Fibroblast of gingiva (primary cell): Measurements from ENCODE around the gene FAM120B.
A peak's percentile ranks its signal among the peaks of the same experiment; 100 is the strongest.
"Not testable (repeated sequence)": the region's sequence is repeated elsewhere in the genome, so short reads cannot be mapped to it uniquely, and the experiment has no call there.

Source experiments
- DNase-seq: peaks from one replicate; pipeline ENCODE4 v3.0.0-alpha.2; 2011; ENCODE audit warnings: low read depth

The FAM120B gene

DNA sequence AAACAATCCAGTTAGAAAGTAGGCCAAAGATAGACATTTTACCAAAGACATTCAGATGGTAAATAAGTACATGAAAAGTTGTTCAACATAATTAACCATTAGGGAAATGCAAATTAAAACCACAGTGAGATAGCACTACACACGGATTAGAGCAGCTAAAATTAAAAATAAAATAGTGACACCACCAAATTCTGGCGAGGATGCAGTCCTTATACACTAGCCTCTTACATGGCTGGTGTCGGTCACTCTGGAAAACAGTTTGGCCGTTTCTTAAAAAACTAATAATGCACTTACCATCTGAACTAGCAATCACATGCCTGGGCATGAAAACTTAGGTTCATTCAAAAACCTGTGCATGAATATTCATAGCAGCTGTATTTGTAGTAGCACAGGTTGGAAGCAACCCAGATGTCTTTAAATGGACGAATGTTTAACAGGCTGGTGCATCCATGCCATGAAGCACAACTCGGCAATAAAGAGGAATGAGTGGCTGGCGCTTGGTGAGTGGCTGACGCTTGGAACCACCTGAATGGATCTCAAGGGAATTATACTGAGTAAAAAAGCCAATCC is 77.0 kb downstream of the FAM120B start:
- DNase-seq: no peak

DNA sequence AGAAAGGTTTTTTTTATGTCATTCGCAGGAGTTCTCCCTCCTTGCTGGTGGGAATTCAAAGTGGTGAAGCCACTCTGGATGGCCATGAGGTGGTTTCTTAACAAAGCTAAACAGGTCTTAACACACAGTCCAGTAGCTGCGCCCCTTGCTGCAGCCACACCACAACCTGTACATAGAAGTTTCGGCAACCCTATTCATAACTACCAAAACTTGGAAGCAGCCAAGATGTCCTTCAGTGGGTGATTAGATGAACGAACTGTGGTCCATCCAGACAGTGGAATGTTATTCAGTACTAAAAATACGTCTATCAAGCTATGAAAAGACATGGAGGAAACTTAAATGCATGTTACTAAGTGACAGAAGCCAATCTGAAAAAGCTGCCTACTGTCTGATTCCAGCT is 78.9 kb downstream of the FAM120B start:
- no peak for DNase-seq

DNA sequence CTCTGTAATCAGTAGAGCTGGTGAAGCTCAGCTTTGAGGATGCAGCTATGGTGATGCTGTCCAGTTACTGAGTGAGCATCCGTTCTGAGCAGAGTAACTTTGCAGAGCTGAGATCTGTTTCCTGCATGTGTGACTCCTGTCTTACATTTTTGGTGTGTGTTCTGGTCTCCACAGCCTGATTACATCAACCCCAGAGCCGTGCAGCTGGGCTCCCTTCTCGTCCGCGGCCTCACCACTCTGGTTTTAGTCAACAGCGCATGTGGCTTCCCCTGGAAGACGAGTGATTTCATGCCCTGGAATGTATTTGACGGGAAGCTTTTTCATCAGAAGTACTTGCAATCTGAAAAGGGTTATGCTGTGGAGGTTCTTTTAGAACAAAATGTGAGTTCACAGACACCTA is 81.6 kb downstream of the FAM120B start:
- DNase-seq: peak; percentile 32

DNA sequence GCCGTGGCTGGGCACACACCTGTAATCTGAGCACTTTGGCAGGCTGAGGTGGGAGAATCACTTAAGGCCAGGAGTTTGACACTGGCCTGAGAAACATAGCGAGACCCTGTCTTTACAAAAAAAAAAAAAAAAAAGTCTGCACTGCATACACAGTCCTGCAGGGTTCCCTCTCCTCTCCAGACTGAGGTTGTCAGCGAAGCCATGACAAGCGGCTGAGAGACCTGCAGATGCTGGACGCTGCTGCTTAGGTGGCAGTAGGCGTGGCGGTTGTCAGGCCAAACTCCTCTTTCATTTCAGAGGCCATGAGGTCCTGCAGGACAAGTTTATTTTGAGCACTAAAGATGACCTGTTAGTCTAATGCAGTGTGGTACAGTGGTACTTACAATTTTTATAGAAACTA is 86.5 kb downstream of the FAM120B start:
- no peak for DNase-seq

DNA sequence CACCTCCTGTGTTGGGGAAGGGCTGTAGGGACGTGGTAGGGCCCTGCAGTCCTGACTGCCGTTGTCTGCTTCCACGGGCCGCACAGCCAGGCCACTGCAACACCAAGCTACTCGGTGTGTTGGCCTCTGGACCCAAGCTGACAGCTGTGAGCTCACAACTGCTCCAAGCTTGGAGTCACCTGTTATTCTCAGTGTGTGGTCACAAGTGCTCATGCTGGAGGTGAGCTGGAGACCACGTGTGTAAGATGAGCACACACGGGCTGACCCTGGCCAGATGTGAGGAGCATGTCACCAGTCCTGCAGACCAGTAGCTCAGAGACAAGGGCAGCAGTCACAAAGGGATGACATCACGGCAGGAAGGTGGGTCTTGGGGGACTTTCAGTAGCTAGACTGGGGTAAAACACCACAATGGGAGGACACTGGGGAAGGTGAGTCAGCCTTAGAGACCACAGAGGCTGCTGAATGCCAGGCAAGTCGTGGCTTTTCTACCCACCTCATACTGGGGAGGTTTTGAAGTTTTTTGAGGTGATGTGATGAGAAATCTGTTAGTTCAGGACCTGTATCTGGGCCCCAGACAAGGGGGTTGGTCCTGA is 87.3 kb downstream of the FAM120B start:
- DNase-seq: no peak

DNA sequence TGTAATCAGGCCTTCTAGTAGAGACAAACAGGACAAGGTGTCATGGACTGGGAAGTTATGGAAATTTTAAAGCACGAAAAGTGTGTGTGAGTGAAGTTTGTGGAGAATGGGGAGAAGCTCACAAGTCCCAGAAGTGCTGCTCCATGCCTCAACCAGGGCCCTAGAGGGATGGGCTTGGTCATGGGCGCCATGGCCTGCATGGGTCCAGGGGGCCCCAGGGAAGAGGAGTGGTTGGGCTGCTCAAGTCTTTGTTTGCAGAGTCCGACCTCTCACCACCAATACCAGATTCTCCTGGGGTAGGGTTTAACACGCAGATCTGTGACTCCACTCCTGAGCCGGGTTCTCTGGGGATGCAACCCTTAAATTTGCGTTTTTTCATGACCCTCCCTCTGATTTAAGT is 88.4 kb downstream of the FAM120B start:
- no peak for DNase-seq

DNA sequence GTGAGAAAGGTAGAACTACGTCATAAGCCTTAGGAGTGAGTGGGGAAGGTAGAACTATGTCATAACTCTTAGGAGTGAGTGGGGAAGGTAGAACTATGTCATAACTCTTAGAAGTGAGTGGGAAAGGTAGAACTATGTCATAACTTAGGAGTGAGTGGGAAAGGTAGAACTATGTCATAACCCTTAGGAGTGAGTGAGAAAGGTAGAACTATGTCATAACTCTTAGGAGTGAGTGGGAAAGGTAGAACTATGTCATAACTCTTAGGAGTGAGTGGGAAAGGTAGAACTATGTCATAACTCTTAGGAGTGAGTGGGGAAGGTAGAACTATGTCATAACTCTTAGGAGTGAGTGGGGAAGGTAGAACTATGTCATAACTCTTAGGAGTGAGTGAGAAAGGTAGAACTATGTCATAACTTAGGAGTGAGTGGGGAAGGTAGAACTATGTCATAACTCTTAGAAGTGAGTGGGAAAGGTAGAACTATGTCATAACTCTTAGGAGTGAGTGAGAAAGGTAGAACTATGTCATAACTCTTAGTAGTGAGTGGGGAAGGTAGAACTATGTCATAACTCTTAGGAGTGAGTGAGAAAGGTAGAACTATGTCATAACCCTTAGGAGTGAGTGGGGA is 92.3 kb downstream of the FAM120B start:
- not testable (repeated sequence) for DNase-seq

DNA sequence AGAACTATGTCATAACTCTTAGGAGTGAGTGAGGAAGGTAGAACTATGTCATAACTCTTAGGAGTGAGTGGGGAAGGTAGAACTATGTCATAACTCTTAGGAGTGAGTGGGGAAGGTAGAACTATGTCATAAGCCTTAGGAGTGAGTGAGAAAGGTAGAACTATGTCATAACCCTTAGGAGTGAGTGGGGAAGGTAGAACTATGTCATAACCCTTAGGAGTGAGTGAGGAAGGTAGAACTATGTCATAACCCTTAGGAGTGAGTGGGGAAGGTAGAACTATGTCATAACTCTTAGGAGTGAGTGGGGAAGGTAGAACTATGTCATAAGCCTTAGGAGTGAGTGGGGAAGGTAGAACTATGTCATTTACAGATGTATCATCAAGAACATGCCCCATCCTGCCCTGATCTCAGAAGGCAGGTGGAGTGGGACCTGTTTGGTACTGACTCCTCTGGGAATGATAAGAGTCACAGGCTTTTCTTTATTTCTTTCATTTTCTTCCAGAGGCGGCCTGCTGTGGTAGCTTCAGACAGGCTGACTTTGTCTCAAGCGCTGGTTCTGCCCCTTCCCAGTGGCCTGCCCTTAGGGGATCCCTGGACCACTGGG is 93.5 kb downstream of the FAM120B start:
- DNase-seq: not testable (repeated sequence)

DNA sequence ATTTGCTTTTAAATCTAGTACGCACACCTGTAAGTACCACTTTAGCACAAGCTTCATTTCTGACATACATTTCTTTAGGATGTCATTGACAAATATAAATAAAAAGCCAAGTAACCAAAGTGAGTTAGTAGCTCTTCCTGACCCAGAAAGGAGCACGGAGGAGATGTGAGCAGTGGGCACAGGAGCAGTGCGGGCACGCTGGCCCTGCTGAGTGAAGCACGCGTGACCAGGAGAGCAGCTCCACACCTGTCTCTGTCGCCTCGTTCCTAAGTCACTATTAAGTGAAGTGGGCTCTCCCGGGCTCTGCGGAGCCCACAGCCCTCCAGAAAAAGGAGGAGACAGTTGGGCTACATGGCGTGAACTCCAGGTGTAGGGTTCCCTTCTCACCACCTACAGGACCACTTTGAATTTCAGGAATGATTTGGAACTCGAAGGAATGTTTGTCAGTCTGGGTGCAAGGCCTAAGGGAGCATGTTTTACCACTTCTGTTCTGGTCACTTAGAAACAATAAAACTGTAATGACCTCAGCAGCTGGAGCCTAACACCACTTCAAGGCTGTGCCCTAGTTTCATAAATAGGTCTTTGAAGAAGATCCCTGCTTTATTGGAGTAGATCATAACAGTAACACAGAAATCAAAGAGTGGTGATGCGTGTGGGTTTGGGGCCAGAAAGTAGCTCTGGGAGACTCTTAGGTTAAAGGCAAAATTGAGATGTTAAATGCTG is 95.9 kb downstream of the FAM120B start:
- DNase-seq: no peak

DNA sequence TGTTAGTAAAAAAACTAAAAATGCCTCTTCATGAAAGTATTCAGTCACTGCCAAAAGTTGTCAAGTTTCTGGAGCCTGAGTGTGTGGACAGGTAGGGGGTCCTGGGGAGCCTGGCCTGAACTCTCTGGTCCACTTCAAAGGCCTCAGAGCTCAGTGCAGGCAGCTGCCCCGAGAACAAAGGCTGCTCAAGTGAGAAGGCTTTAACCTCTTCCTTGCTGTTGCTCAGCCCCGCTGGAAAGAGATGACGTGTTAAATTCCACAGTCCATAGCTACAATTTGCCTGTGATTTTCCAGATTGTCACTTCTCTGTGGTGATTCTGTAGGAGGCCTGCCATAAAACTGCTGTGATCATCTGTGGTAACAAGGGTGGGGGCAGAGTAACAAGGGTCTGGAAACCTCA is 96.9 kb downstream of the FAM120B start:
- DNase-seq: no peak

DNA sequence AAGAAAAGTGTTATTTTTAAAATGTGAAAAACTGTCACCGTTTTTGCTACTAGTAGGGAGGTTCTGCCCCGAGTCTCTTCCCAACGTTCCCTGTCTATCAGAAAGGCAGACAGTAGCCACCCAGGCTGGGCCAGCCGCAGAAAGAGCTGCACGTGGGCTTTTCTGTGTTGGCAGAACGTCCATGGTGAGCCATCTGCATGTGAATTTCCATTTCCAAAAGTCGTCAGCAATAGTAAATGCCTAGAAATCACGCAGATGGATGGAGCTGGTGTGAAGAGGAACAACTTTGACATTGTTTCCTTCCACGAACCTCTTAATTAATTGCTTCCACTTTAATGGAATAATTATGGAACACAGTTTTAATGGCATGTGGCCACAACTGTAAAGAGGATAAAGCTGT is 97.5 kb downstream of the FAM120B start:
- DNase-seq: no peak

DNA sequence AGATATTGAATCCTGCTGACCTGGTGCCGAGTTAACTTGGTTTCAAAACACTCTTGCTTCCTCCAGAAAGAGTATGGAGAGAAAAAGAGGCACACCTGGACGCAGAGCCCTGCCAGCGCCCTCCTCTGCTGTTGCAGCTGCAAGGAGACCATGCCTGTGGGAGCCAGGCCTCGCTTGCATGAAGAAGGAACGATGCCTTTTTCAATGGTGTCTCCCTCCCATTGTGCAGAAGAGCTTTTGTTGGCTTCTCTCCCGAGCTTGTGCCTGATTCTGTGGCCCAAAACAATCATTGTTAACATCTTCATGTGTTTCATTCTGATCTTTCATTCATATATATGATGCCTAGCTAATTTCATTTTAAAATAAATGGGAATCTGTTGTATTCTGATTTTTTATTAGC is 98.1 kb downstream of the FAM120B start:
- no peak for DNase-seq

DNA sequence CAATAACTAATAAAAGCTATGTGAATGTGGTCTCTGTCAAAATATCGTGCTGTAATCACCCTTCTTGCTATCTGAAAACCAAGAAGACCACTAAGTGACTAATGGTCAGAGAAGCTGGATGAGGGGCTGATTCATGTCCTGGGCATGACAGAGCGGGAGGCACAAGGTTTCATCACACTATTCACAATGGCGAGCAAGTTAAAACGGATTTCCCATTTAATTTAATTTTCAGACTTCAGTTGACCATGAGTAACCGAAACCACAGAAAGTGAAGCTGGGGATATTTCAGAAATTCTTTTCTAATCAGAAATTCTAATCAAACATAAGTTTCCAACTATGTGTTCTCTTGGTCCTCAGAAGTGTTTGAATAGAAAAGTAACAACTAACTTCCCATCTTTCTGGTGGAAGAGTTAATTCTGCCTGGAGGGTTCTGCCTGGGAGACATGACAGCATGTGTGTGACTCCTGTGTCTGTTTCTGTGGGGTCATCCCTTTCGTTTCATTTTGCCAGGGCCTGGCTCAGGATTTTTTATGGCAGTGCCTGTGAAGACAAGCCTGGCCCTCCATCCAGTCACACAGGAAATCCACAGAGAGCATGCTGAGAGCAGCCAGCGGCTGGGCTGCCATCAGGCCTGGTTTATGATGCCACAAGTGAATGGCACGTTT is 98.9 kb downstream of the FAM120B start:
- peak; percentile 84 for DNase-seq

DNA sequence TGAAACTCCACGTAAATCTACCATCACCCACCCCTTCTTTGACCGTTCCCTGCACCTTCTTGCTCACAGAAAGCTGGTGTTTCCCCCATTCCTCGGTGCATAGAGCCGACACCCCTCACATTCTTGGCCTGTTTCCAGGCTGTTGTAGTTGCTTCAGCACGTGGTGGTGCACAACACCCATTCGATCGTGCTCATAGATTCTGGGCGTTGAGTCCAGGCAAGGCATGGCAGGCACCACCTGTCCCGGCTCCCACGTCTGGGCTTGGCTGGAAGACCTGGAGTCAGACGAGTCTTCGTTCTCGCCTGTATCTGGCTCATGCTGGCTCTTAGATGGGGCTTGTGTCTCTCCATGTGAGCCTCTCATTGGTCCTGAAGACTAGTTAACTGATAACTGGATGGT is 100.6 kb downstream of the FAM120B start:
- no peak for DNase-seq

DNA sequence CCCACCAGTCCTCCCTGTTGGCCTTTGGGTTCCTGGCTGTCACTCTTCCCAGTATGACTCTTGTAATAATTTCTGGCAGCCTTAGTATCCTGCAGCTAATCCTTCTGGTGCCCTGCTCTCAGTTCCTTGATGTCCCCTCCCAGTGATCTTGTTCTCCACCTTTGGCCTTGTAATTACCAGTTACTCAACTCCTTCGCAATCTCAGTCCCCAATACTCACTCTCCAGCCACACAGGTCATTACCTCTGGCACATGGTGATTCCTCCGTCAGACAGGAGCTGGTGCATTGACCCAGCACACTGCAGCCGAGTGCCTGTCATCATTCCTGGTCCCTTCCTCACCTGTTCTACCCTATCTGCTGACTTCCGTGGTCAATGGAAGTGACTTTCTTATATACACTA is 101.4 kb downstream of the FAM120B start:
- DNase-seq: no peak

DNA sequence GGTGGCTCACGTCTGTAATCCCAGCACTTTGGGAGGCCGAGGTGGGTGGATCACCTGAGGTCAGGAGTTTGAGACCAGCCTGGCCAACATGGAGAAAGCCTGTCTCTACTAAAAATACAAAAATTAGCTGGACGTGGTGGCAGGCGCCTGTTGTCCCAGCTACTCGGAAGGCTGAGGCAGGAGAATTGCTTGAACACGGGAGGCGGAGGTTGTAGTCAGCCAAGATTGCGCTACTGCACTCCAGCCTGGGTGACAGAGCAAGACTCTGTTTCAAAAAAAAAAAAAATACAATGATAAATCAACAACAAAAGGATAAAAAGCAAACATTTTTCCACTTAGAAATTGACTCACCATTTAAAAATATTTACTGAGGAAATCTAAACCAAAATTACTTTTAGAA is 103.2 kb downstream of the FAM120B start:
- not testable (repeated sequence) for DNase-seq

DNA sequence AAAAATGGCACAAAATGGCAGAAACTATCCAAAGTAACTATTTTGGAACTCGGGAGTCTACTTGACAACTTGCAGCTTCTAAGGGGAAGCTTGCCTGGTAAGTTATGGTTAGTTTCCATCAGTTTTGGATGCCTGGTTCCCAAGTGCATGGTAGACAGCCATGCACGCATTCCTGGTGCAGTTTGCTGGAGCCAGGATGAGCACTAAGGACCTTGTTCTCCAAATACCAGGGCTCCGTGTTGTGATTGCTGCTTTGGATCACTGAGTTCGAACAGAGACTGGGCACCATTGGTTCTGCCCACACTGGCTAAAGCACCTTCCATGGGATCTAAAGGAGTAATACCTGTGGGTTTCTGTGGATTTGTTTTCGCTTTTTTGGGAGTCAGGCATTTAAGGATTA is 103.7 kb downstream of the FAM120B start:
- no peak for DNase-seq

DNA sequence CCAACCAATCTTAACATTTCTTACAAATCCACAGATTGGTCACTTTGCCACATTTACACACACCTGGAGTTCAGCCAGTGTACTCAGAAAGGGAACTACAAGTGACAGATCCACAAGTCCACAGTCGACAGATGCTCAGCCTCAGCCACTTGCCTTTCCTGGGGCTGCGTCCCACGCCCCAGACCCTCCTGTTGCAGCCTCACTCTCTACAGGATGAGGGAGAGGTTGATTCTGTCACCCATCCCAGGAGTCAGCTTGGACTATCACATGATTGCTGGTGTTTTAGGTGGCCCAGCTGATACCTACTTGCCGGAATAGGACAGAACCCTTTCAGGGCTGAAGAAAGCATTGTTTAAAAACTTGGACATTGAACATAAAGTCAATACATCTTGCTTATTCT is 108.8 kb downstream of the FAM120B start:
- no peak for DNase-seq

DNA sequence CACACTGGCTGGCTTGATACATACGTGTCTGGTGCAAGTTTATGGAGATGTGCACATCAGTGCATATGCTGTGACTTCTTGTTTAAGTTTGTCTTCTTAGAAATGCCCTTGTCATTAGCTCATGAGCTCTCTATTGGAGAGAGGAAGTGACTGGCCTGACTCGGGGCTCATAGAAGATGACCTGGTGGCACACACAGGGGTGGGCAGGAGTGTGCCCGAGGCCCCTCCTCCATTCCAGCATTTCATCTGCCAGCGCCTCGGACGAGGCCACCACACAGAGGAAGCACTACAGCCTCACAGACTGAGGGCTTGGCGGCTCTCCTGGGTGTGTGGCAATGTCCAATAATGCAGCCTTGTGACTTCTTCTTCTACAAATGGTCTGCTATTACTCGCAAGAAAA is 109.7 kb downstream of the FAM120B start:
- no peak for DNase-seq

DNA sequence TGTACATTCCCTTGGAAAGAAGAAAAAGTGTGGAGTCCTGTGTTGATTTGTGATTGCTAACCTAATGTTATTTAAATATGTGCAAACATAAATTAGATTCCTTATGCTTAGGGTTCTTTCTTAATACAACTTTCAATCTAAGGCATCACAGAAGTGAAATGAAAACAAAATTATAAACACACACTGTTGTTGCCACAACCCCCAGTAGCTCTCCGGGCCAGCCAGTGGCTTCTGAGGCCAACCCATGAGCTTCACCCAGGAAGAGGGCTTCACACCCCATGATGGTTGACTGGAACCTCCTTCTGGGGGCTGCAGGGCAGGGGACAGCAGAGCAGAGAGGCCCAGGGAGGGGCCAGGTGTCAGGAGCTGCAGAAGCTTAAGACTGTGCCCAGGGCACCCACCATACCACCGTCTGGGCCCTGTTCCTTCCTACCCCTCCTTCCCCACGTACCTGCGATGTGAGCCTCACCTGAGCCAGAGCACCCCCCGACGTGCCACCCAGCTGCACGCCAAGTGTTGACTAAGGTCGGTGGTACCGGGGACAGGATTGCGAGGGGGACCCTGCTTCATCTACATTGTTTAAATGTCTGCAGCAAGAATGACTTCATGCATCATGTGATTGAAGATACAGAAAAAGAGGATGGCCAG is 110.5 kb downstream of the FAM120B start:
- no peak for DNase-seq

DNA sequence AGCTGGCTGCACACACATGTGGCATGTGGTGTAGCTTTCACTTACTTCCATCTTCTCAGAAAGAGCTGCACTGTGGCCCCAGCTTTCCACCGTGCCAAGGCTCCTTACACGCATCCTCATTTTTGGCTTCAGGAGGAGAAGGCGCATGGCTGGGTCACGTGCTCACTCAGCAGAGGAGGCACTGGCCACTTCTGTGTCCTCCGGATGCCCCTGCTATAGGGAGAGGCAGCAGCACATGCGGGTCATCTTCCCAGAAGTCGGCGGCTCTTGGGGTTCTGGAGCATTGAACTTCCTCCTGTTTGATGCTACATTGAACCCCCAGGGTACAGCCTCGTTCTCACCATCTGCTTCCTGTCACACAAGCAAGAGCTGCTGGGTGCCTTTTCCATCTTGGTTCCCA is 111.3 kb downstream of the FAM120B start:
- DNase-seq: no peak

DNA sequence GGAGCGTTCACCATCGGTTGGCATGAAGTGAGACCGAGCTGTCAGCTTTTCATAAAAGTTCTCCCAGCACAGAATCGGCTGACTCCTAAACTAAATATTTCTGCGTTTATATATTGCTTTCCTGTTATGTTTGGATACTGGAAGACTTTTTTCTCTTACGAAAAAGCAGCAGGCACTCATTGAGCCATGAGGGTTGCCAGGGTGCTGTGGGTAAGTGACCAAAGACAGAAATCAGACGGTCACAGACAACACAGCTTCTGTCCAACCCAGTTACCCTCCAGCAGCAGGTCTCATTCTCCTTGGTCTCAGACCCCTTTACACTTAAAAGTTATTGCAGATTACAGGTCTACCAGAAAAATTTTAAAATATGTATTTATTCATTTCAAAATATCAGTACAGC is 113.7 kb downstream of the FAM120B start:
- no peak for DNase-seq
